CD14-positive monocyte (primary cell): ENCODE results near the gene WDR38. TPM values are rescaled to one million over a fixed set of nuclear protein-coding genes. Genes with fewer than 3 reads are reported as not detected.
A peak's percentile ranks its signal among the peaks of the same experiment; 100 is the strongest.

ENCODE experiments used
- DNase-seq, 3 donors: peaks; one replicate each; pipeline ENCODE4 v3.0.0-alpha.2; 2011 to 2022
- H2AFZ ChIP-seq: 2 replicates; pipeline ENCODE4 v1.6.0; 2012; ENCODE audit warnings: mild to moderate bottlenecking, low read depth, low read length, inconsistent platforms; ENCODE audit not compliant: insufficient read depth, poor library complexity, severe bottlenecking
- H3K27ac ChIP-seq, 2 donors: 1 replicate in 1 of 2; 2 replicates in 1 of 2; pipeline ENCODE4 v1.5.1; 2012 to 2013; ENCODE audit warnings: low read length in 2 of 2, control low read depth in 1 of 2, inconsistent platforms in 1 of 2, low read depth in 1 of 2, mild to moderate bottlenecking in 1 of 2
- H3K27me3 ChIP-seq, 2 donors: one replicate each; pipeline versions ENCODE4 v1.6.0 to v1.6.1; 2011 to 2013; ENCODE audit warnings: low read length in 2 of 2; ENCODE audit not compliant: control insufficient read depth in 2 of 2, insufficient read depth in 2 of 2
- H3K36me3 ChIP-seq, 2 donors: replicated peaks in 1 of 2; 1 replicate in 1 of 2; 2 replicates in 1 of 2; pipeline versions ENCODE4 v1.5.1 to v1.6.1; 2012 to 2013; ENCODE audit warnings: low read length in 2 of 2, control low read depth in 1 of 2, inconsistent platforms in 1 of 2, mild to moderate bottlenecking in 1 of 2; ENCODE audit not compliant: insufficient read depth in 2 of 2, control insufficient read depth in 1 of 2
- H3K4me1 ChIP-seq, 2 donors: 1 replicate in 1 of 2; 2 replicates in 1 of 2; pipeline versions ENCODE4 v1.5.1 to v1.6.1; 2012 to 2013; ENCODE audit warnings: low read length in 2 of 2, control low read depth in 1 of 2, inconsistent platforms in 1 of 2, mild to moderate bottlenecking in 1 of 2, moderate library complexity in 1 of 2; ENCODE audit not compliant: insufficient read depth in 2 of 2, control insufficient read depth in 1 of 2
- H3K4me2 ChIP-seq: replicated peaks from 2 replicates; pipeline ENCODE3; 2012; ENCODE audit warnings: low read length, moderate library complexity, mild to moderate bottlenecking; ENCODE audit not compliant: poor library complexity, severe bottlenecking; ENCODE audit errors: extremely low read depth
- H3K4me3 ChIP-seq, 3 experiments: fragments of 200-600 bp in 1 of 3; sonication (generic) in 1 of 3; replicated peaks in 1 of 3; 1 replicate in 2 of 3; 2 replicates in 1 of 3; pipeline ENCODE4 v1.5.1; 2011 to 2013; ENCODE audit warnings: low read length in 3 of 3, mild to moderate bottlenecking in 3 of 3, control low read depth in 2 of 3, low read depth in 2 of 3, inconsistent platforms in 1 of 3, moderate library complexity in 1 of 3
- H3K79me2 ChIP-seq: 2 replicates; pipeline ENCODE4 v1.6.0; 2012; ENCODE audit warnings: mild to moderate bottlenecking, control low read depth, inconsistent platforms, low read length, moderate library complexity; ENCODE audit not compliant: insufficient read depth
- H3K9ac ChIP-seq: 2 replicates; pipeline ENCODE4 v1.6.0; 2017; ENCODE audit warnings: low read length, mild to moderate bottlenecking; ENCODE audit not compliant: insufficient read depth, poor library complexity, severe bottlenecking
- H3K9me3 ChIP-seq, 2 donors: replicated peaks in 1 of 2; 1 replicate in 1 of 2; 2 replicates in 1 of 2; pipeline versions ENCODE4 v1.5.1 to v1.6.1; 2012 to 2013; ENCODE audit warnings: low read length in 2 of 2, control low read depth in 1 of 2; ENCODE audit not compliant: control insufficient read depth in 1 of 2, insufficient read depth in 1 of 2
- H4K20me1 ChIP-seq: 2 replicates; pipeline ENCODE4 v1.6.0; 2012; ENCODE audit warnings: mild to moderate bottlenecking, low read length, control low read depth, moderate library complexity; ENCODE audit not compliant: insufficient read depth
- H3K27ac Mint-ChIP-seq, 7 donors: one replicate each; pipeline ENCODE4 v1.8.0; 2020; ENCODE audit warnings: mild to moderate bottlenecking in 7 of 7, mixed read lengths in 7 of 7, moderate library complexity in 6 of 7, inconsistent platforms in 2 of 7
- H3K27me3 Mint-ChIP-seq, 3 donors: one replicate each; pipeline ENCODE4 v1.8.0; 2021 to 2022; ENCODE audit warnings: low read depth in 3 of 3, mild to moderate bottlenecking in 3 of 3, mixed read lengths in 3 of 3, moderate library complexity in 3 of 3, inconsistent platforms in 1 of 3
- H3K36me3 Mint-ChIP-seq, 2 donors: one replicate each; pipeline ENCODE4 v1.8.0; 2020; ENCODE audit warnings: mixed read lengths in 2 of 2, inconsistent platforms in 1 of 2, mild to moderate bottlenecking in 1 of 2
- H3K4me1 Mint-ChIP-seq: one replicate; pipeline ENCODE4 v1.8.0; 2020; ENCODE audit warnings: mild to moderate bottlenecking, mixed read lengths
- H3K4me3 Mint-ChIP-seq, 2 donors: one replicate each; pipeline ENCODE4 v1.8.0; 2020; ENCODE audit warnings: mild to moderate bottlenecking in 2 of 2, mixed read lengths in 2 of 2, moderate library complexity in 1 of 2
- H3K9me3 Mint-ChIP-seq, 7 donors: one replicate each; pipeline ENCODE4 v1.8.0; 2020 to 2022; ENCODE audit warnings: mixed read lengths in 7 of 7, mild to moderate bottlenecking in 6 of 7, moderate library complexity in 6 of 7, inconsistent platforms in 2 of 7
- CTCF ChIP-seq: fragments of 200-600 bp; IDR thresholded peaks from one replicate; pipeline ENCODE4 v1.8.0; 2022; ENCODE audit warnings: antibody characterized with exemption, mild to moderate bottlenecking
- WGBS: methylation state at CpG from one replicate; pipeline ENCODE4 v1.1.5; 2013; ENCODE audit warnings: missing lambda C conversion rate; ENCODE audit not compliant: insufficient coverage; 5-methylcytosine and 5-hydroxymethylcytosine counted together
- intact Hi-C, 2 donors: fragments of 100-400 bp; cut with micrococcal nuclease; formaldehyde crosslinking; loops; one replicate each; pipeline versions ENCODE4 v1.15.0 to v1.15.1; 2023
- polyA plus RNA-seq, 3 donors: library from polyadenylated mRNA; depleted of rRNA in 1 of 3; unstranded in 2 of 3; stranded (reverse) in 1 of 3; fragments of 300-500 nt in 2 of 3; fragments of >200 nt in 1 of 3; fragmentation: Illumina TruSeq in 2 of 3; gene quantifications; 1 replicate in 2 of 3; 2 replicates in 1 of 3; pipeline ENCODE4 v1.2.3, GENCODE V29; 2012 to 2021

WDR38 gene
- polyA plus RNA-seq, 3 donors, result not detected

- Mint-ChIP-seq H3K27me3 (no peaks in the 10 kb centered on the region), H3K36me3 (peaks cover 84 to 95% of the 10 kb centered on the region in 2 donors), H3K27ac (peak overlapping the region in 3 of 7 donors; percentile 0 to 43 (median 7)), H3K4me1 (no peaks in the 10 kb centered on the region), H3K9me3 (peaks cover 0 to 3% (median 0%) of the 10 kb centered on the region in 7 donors), H3K4me3 (no peak overlapping the region)
- no peak for DNase-seq
- H3K27me3 ChIP-seq, result no peaks in the 10 kb centered on the region
- no peak overlapping the region for H3K4me2 ChIP-seq
- 96% methylated on average over 9 of the region's 10 CpGs for WGBS
- H3K9ac ChIP-seq, result no peak overlapping the region
- H3K36me3 ChIP-seq, result peaks cover 78 to 98% of the 10 kb centered on the region in 2 donors
- no peak for TF ChIP-seq CTCF
- no peaks in the 10 kb centered on the region for H3K79me2 ChIP-seq
- no peak overlapping the region for H3K27ac ChIP-seq
- no peaks in the 10 kb centered on the region for H3K9me3 ChIP-seq
- no peaks in the 10 kb centered on the region for H3K4me1 ChIP-seq
- H3K4me3 ChIP-seq, result no peak overlapping the region
- no peaks in the 10 kb centered on the region for H4K20me1 ChIP-seq
- no peak overlapping the region for H2AFZ ChIP-seq
- intact Hi-C loops, result no loop called here
Measured at GRCh38 chr9:124886461-124886860, 33.2 kb downstream of the WDR38 start.

DNA sequence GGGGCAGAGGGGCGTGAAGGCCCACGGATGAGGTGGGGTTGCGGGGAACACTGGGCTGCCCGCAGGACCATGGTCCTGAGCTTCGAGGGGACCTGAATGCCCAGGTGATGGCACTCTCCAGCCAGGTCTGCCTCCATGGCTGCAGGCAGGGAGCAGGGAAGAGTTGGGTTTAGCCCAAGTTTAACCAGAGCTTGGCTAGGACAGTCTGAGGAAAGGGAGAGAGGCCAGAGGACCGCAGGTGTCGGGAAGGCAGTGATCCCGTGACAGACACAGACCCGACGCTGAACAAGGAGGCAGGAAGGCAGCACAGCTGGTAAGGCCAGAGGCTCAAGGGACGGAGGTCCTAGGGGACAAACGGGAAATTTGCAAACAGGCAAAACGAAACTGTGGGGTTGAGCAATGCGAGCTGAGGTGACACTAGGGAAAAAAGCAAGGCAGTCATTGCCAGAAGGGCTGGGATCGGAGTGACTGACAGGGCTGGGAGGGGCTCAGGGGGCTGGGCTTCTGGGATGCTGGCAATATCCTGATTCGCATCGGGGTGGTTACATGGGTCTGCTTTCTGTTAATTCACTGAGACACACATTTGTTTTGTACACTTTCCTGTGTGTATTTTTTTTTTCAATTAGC is 33.7 kb downstream of the WDR38 start:
- Mint-ChIP-seq H3K36me3 (peaks cover 83 to 95% of the 10 kb centered on the region in 2 donors), H3K27me3 (peaks cover 0 to 1% (median 0%) of the 10 kb centered on the region in 3 donors), H3K27ac (no peak overlapping the region), H3K4me3 (no peak overlapping the region), H3K4me1 (no peaks in the 10 kb centered on the region), H3K9me3 (peaks cover 0 to 3% (median 0%) of the 10 kb centered on the region in 7 donors)
- no peak overlapping the region for H3K4me2 ChIP-seq
- H3K79me2 ChIP-seq, result no peaks in the 10 kb centered on the region
- no peaks in the 10 kb centered on the region for H3K27me3 ChIP-seq
- no peaks in the 10 kb centered on the region for H3K4me1 ChIP-seq
- no peak for TF ChIP-seq CTCF
- no peak overlapping the region for H3K27ac ChIP-seq
- no peaks in the 10 kb centered on the region for H4K20me1 ChIP-seq
- no peak overlapping the region for H3K9ac ChIP-seq
- H3K36me3 ChIP-seq, result peaks cover 76 to 96% of the 10 kb centered on the region in 2 donors
- DNase-seq, result no peak
- intact Hi-C loops, result no loop called here
- no peaks in the 10 kb centered on the region for H3K9me3 ChIP-seq
- 94% methylated on average over 13 of the region's 17 CpGs for WGBS
- H3K4me3 ChIP-seq, result no peak overlapping the region
- H2AFZ ChIP-seq, result no peak overlapping the region
